ENCODE measurements around the gene OR8S1.
"Not testable (repeated sequence)": the region's sequence is repeated elsewhere in the genome, so short reads cannot be mapped to it uniquely, and the experiment has no call there.

GRCh38 chr12:48551636-48552035, 26.2 kb downstream of the OR8S1 start:
- TF ChIP-seq, protein P1, sequence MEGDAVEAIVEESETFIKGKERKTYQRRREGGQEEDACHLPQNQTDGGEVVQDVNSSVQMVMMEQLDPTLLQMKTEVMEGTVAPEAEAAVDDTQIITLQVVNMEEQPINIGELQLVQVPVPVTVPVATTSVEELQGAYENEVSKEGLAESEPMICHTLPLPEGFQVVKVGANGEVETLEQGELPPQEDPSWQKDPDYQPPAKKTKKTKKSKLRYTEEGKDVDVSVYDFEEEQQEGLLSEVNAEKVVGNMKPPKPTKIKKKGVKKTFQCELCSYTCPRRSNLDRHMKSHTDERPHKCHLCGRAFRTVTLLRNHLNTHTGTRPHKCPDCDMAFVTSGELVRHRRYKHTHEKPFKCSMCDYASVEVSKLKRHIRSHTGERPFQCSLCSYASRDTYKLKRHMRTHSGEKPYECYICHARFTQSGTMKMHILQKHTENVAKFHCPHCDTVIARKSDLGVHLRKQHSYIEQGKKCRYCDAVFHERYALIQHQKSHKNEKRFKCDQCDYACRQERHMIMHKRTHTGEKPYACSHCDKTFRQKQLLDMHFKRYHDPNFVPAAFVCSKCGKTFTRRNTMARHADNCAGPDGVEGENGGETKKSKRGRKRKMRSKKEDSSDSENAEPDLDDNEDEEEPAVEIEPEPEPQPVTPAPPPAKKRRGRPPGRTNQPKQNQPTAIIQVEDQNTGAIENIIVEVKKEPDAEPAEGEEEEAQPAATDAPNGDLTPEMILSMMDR (IDR thresholded peaks at IDR 0.05) = not testable (repeated sequence)
- not testable (repeated sequence) for TF ChIP-seq POLR2A (IDR thresholded peaks at IDR 0.05)

All from breast epithelium (tissue), 3 donors.